Liver (tissue), 9 donors: Measurements from ENCODE around the gene CDH15. TPM values are rescaled to one million over a fixed set of nuclear protein-coding genes. Genes with fewer than 3 reads are reported as not detected.
A peak's percentile ranks its signal among the peaks of the same experiment; 100 is the strongest.

ENCODE experiments used
- DNase-seq: peaks from one replicate; pipeline ENCODE4 v3.0.0-alpha.2; 2017; ENCODE audit warnings: low spot score
- H3K27ac ChIP-seq, 2 donors: one replicate each; pipeline ENCODE4 v1.7.0; 2013; ENCODE audit warnings: inconsistent platforms in 2 of 2, low read length in 2 of 2, control low read depth in 1 of 2, low read depth in 1 of 2, mild to moderate bottlenecking in 1 of 2
- H3K27me3 ChIP-seq, 4 donors: one replicate each; pipeline versions ENCODE4 v1.6.1 to v1.7.0; 2013; ENCODE audit warnings: low read length in 3 of 4, inconsistent platforms in 1 of 4, mild to moderate bottlenecking in 1 of 4, moderate library complexity in 1 of 4; ENCODE audit not compliant: control insufficient read depth in 4 of 4, insufficient read depth in 4 of 4
- H3K36me3 ChIP-seq, 4 donors: one replicate each; pipeline versions ENCODE4 v1.6.1 to v1.7.0; 2013; ENCODE audit warnings: low read length in 3 of 4, mild to moderate bottlenecking in 3 of 4, low read depth in 1 of 4, moderate library complexity in 1 of 4; ENCODE audit not compliant: control insufficient read depth in 4 of 4, insufficient read depth in 3 of 4
- H3K4me1 ChIP-seq, 4 donors: one replicate each; pipeline versions ENCODE4 v1.6.1 to v1.7.0; 2013; ENCODE audit warnings: low read length in 3 of 4, mild to moderate bottlenecking in 3 of 4, moderate library complexity in 1 of 4; ENCODE audit not compliant: control insufficient read depth in 4 of 4, insufficient read depth in 4 of 4
- H3K4me3 ChIP-seq, 3 donors: one replicate each; pipeline versions ENCODE4 v1.6.1 to v1.7.0; 2013; ENCODE audit warnings: low read length in 3 of 3, control low read depth in 1 of 3, low read depth in 1 of 3, mild to moderate bottlenecking in 1 of 3
- H3K9ac ChIP-seq, 2 donors: one replicate each; pipeline ENCODE4 v1.7.0; 2013; ENCODE audit warnings: low read length in 2 of 2, mild to moderate bottlenecking in 2 of 2, moderate library complexity in 2 of 2, control low read depth in 1 of 2, low read depth in 1 of 2
- H3K9me3 ChIP-seq, 4 donors: one replicate each; pipeline versions ENCODE4 v1.6.1 to v1.7.0; 2013; ENCODE audit warnings: low read length in 3 of 4; ENCODE audit not compliant: control insufficient read depth in 4 of 4
- ATF3 ChIP-seq: IDR thresholded peaks from 2 replicates; pipeline ENCODE4 v1.6.1; 2016; ENCODE audit warnings: antibody characterized with exemption
- CTCF ChIP-seq: fragments of 150-350 bp; IDR thresholded peaks from 2 replicates; pipeline ENCODE4 v1.5.1; 2017; ENCODE audit warnings: improper control_type of control experiment, low read depth, low read length; ENCODE audit not compliant: missing input control
- EGR1 ChIP-seq, 2 donors: IDR thresholded peaks; 2 replicates each; pipeline ENCODE4 v1.6.1; 2016 to 2018; ENCODE audit warnings: antibody characterized with exemption in 2 of 2, low read depth in 2 of 2
- FOXA1 ChIP-seq: IDR thresholded peaks from 2 replicates; pipeline ENCODE4 v1.6.1; 2016; ENCODE audit warnings: antibody characterized with exemption
- FOXA2 ChIP-seq: IDR thresholded peaks from 2 replicates; pipeline ENCODE4 v1.6.1; 2016; ENCODE audit warnings: antibody characterized with exemption
- GABPA ChIP-seq, 2 donors: IDR thresholded peaks in 1 of 2; conservative IDR thresholded peaks in 1 of 2; 2 replicates each; pipeline ENCODE4 v1.6.1; 2016; ENCODE audit warnings: antibody characterized with exemption in 2 of 2, mild to moderate bottlenecking in 1 of 2, moderate library complexity in 1 of 2
- HNF4A ChIP-seq, 2 donors: conservative IDR thresholded peaks; 2 replicates each; pipeline ENCODE4 v1.6.1; 2016; ENCODE audit warnings: antibody characterized with exemption in 2 of 2, mild to moderate bottlenecking in 2 of 2
- HNF4G ChIP-seq: IDR thresholded peaks from 2 replicates; pipeline ENCODE4 v1.6.1; 2016; ENCODE audit warnings: antibody characterized with exemption
- JUND ChIP-seq, 2 donors: IDR thresholded peaks; 2 replicates each; pipeline ENCODE4 v1.6.1; 2016; ENCODE audit warnings: antibody characterized with exemption in 2 of 2
- NR2F2 ChIP-seq: IDR thresholded peaks from 2 replicates; pipeline ENCODE4 v1.6.1; 2016; ENCODE audit warnings: antibody characterized with exemption
- RAD21 ChIP-seq, 2 donors: IDR thresholded peaks; 2 replicates each; pipeline ENCODE4 v1.6.1; 2016; ENCODE audit warnings: antibody characterized with exemption in 2 of 2, mild to moderate bottlenecking in 2 of 2
- REST ChIP-seq: IDR thresholded peaks from 2 replicates; pipeline ENCODE4 v1.6.1; 2016; ENCODE audit warnings: antibody characterized with exemption, mild to moderate bottlenecking
- RXRA ChIP-seq, 2 donors: IDR thresholded peaks; 2 replicates each; pipeline ENCODE4 v1.6.1; 2017 to 2018; ENCODE audit warnings: antibody characterized with exemption in 2 of 2, mild to moderate bottlenecking in 1 of 2
- SP1 ChIP-seq: IDR thresholded peaks from 2 replicates; pipeline ENCODE4 v1.6.1; 2018; ENCODE audit warnings: antibody characterized with exemption, mild to moderate bottlenecking
- YY1 ChIP-seq: IDR thresholded peaks from 2 replicates; pipeline ENCODE4 v1.6.1; 2016; ENCODE audit warnings: antibody characterized with exemption, mild to moderate bottlenecking
- WGBS: extraction: QIAGEN DNeasy Blood & Tissue Kit; methylation state at CpG from one replicate; pipeline ENCODE4 v1.1.7; 2013; 5-methylcytosine and 5-hydroxymethylcytosine counted together
- polyA plus RNA-seq, 2 donors: library from polyadenylated mRNA; stranded (reverse) in 1 of 2; unstranded in 1 of 2; fragments of 200-250 nt in 1 of 2; fragments of >200 nt in 1 of 2; fragmentation: Nextera tagmentation in 1 of 2; extraction: Ambion mirVana in 1 of 2; gene quantifications; one replicate each; pipeline versions ENCODE4 v1.2.1 to v1.2.3, GENCODE V29; 2013 to 2015
- total RNA-seq, 2 donors: library from RNA; depleted of rRNA; stranded (reverse); fragments of >200 nt; gene quantifications; one replicate each; pipeline ENCODE4 v1.2.3, GENCODE V29; 2014
- TF ChIP-seq, protein P1 (sequence below): IDR thresholded peaks from 2 replicates; pipeline ENCODE4 v1.6.1; 2016; ENCODE audit warnings: antibody characterized with exemption
- TF ChIP-seq, protein P2 (sequence below): IDR thresholded peaks from 2 replicates; pipeline ENCODE4 v1.6.1; 2016; ENCODE audit warnings: antibody characterized with exemption
- donor health status: healthy.
- donor health status: healthy.
- donor health status: healthy.
- donor health status: healthy.
- donor health status: healthy.

CDH15 gene
- total and polyA plus RNA-seq, 4 donors, result 0.12 TPM; not detected in 3

DNA sequence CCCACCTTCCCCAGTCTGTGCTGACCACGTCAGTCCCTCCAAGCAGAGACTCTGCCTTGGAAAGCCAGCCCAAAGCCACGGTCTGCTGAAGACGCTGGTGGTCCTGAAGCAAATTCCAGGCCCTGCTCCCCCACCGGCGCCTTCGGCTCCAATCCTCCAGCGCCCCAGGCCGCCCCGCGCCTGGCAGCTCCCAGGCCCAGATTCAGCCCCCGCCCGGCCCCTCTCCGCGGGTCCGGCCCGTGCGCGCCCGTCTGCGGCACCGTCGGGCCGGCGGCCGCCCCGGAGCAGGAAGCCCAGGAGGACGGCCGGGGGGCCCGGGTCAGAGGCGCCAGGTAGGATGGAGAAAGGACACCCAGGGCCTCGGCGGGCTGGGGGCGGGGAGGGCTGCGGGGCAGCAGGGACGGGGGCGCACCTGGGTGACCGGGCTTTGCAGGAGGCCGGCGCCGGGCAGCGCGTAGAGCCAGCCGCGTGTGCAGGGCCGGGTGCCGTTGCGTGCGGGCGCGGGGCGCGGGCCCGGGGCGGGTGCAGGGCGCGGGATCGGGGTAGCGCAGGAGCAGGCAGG lies 29.4 kb downstream of the CDH15 start (continued):
- TF ChIP-seq CTCF, result no peak
- TF ChIP-seq YY1, result no peak

DNA sequence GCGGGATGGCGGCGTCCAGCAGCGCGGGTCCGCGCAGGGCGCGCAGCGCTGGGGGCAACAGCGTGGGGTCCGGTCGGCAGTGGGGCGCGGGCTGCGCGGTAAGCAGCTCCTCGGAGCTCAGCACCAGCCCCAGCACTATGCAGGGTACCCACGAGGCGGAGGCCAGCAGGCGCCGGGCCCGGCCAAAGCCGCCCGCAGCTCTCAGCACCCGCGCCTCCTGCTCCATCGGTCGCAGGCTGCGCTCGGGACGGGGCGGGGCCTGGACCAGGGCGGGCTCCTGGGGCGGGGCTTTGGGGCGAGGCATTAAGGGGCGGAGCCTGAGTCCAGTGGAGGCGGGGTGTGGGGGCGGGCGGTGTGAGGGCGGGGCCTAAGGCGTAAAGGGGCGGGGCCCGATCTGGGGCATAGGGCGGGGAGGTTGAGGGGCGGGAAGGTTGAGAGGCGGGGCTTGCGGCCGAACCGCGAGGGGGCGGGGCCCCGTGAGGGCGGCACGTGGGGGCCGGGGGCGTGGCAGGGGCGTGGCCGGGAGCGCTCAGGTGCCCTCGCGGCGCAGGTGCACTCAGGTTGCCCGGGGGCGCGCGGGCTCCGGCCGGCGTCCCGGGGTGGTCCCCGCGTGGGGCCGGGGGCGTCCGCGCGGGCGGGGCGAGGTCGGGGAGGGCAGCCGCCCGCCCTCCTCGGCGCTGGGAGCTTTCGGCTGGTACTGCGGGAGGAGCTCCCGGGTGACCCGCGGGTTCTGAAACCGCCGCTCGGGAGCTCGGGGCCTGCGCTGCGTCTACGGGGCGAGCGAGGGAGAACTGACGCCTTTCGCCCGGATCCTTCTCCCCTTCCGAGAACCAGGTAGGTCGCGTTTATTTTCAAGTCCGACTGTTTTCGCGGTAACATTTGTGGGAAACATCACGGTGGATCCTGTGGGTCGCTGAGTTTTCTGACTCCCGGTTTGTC lies 30.2 kb downstream of the CDH15 start:
- TF ChIP-seq JUND (IDR thresholded peaks at IDR 0.05), result no peak
- TF ChIP-seq, protein P1, sequence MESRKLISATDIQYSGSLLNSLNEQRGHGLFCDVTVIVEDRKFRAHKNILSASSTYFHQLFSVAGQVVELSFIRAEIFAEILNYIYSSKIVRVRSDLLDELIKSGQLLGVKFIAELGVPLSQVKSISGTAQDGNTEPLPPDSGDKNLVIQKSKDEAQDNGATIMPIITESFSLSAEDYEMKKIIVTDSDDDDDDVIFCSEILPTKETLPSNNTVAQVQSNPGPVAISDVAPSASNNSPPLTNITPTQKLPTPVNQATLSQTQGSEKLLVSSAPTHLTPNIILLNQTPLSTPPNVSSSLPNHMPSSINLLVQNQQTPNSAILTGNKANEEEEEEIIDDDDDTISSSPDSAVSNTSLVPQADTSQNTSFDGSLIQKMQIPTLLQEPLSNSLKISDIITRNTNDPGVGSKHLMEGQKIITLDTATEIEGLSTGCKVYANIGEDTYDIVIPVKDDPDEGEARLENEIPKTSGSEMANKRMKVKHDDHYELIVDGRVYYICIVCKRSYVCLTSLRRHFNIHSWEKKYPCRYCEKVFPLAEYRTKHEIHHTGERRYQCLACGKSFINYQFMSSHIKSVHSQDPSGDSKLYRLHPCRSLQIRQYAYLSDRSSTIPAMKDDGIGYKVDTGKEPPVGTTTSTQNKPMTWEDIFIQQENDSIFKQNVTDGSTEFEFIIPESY, result no peak
- DNase-seq, result peak; percentile 81
- Histone ChIP-seq H3K9ac (no peak overlapping the region), H3K9me3 (peaks cover 0 to 6% (median 1%) of the 10 kb centered on the region in 4 donors), H3K27ac (no peak overlapping the region), H3K4me3 (peak overlapping the region in 1 of 3 donors; percentile 41), H3K4me1 (peaks cover 0 to 10% (median 9%) of the 10 kb centered on the region in 4 donors), H3K27me3 (peaks cover 0 to 13% (median 10%) of the 10 kb centered on the region in 4 donors), H3K36me3 (no peaks in the 10 kb centered on the region)
- WGBS, result 6% methylated on average over 111 of the region's 111 CpGs

- peaks cover 0 to 13% (median 10%) of the 10 kb centered on the region in 4 donors for H3K27me3 ChIP-seq
- no peak for DNase-seq
- WGBS, result 47% methylated on average over 49 of the region's 49 CpGs
- TF ChIP-seq RAD21 (IDR thresholded peaks at IDR 0.05) (no peak), HNF4G (no peak), CTCF (no peak), GABPA (IDR thresholded peaks at IDR 0.05 in 1 of 2, conservative IDR thresholded peaks at IDR 0.05 in 1 of 2) (no peak), ATF3 (no peak), REST (no peak), SP1 (no peak), YY1 (no peak), HNF4A (conservative IDR thresholded peaks at IDR 0.05) (no peak), FOXA2 (no peak), JUND (IDR thresholded peaks at IDR 0.05) (no peak), FOXA1 (no peak), RXRA (IDR thresholded peaks at IDR 0.05) (no peak), EGR1 (IDR thresholded peaks at IDR 0.05; ENCODE audit: low read depth in 2 of 2) (no peak), NR2F2 (no peak)
- TF ChIP-seq, protein P2, sequence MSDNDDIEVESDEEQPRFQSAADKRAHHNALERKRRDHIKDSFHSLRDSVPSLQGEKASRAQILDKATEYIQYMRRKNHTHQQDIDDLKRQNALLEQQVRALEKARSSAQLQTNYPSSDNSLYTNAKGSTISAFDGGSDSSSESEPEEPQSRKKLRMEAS, result no peak
Observed at GRCh38 chr16:89202422-89203215, 31.1 kb downstream of the CDH15 start.

More at GRCh38 chr16:89202422-89203215, 31.1 kb downstream of the CDH15 start:
- peaks cover 0 to 6% (median 1%) of the 10 kb centered on the region in 4 donors for H3K9me3 ChIP-seq
- H3K4me3 ChIP-seq, result no peak overlapping the region
- H3K36me3 ChIP-seq, result no peaks in the 10 kb centered on the region
- no peak overlapping the region for H3K9ac ChIP-seq
- peaks cover 0 to 10% (median 9%) of the 10 kb centered on the region in 4 donors for H3K4me1 ChIP-seq
- no peak overlapping the region for H3K27ac ChIP-seq
